Mesenchymal stem cell (in vitro differentiated cells and primary cell): ENCODE measurements around the gene LDB3.

Experiments used
- DNase-seq: peaks from one replicate; pipeline ENCODE4 v3.0.0-alpha.2; 2013
- H2AFZ ChIP-seq: one replicate; pipeline ENCODE4 v1.6.1; 2013; ENCODE audit warnings: low read depth, mild to moderate bottlenecking, control low read depth, inconsistent platforms, low read length, moderate library complexity
- H2AK5ac ChIP-seq: 2 replicates; pipeline ENCODE4 v1.6.1; 2013; ENCODE audit warnings: low read length, moderate library complexity, mild to moderate bottlenecking, inconsistent platforms; ENCODE audit not compliant: severe bottlenecking
- H2BK120ac ChIP-seq: one replicate; pipeline ENCODE4 v1.6.1; 2013; ENCODE audit warnings: low read depth, mild to moderate bottlenecking, inconsistent platforms, low read length, moderate library complexity
- H2BK12ac ChIP-seq, 2 experiments: one replicate each; pipeline ENCODE4 v1.6.1; 2013; ENCODE audit warnings: inconsistent platforms in 2 of 2, low read length in 2 of 2, mild to moderate bottlenecking in 2 of 2, moderate library complexity in 2 of 2, control low read depth in 1 of 2
- H2BK15ac ChIP-seq: one replicate; pipeline ENCODE4 v1.6.1; 2013; ENCODE audit warnings: mild to moderate bottlenecking, low read depth, inconsistent platforms; ENCODE audit not compliant: poor library complexity, severe bottlenecking
- H2BK5ac ChIP-seq: 2 replicates; pipeline ENCODE4 v1.6.1; 2013; ENCODE audit warnings: low read depth, mild to moderate bottlenecking, low read length, control low read depth, inconsistent platforms; ENCODE audit not compliant: poor library complexity, severe bottlenecking
- H3K14ac ChIP-seq, 2 experiments: one replicate each; pipeline ENCODE4 v1.6.1; 2013; ENCODE audit warnings: inconsistent platforms in 2 of 2, low read length in 2 of 2, control low read depth in 1 of 2, mild to moderate bottlenecking in 1 of 2, moderate library complexity in 1 of 2
- H3K18ac ChIP-seq, 2 experiments: one replicate each; pipeline ENCODE4 v1.6.1; 2013; ENCODE audit warnings: inconsistent platforms in 2 of 2, low read length in 2 of 2, control low read depth in 1 of 2, low read depth in 1 of 2, mild to moderate bottlenecking in 1 of 2
- H3K23ac ChIP-seq, 2 experiments: one replicate each; pipeline ENCODE4 v1.6.1; 2013; ENCODE audit warnings: inconsistent platforms in 2 of 2, low read length in 2 of 2, mild to moderate bottlenecking in 2 of 2, moderate library complexity in 2 of 2, control low read depth in 1 of 2
- H3K27ac ChIP-seq: 2 replicates; pipeline ENCODE4 v1.5.1; 2013; ENCODE audit warnings: mild to moderate bottlenecking, moderate library complexity, low read length, control low read depth, inconsistent platforms; ENCODE audit not compliant: poor library complexity, severe bottlenecking
- H3K27me3 ChIP-seq, 2 experiments: 2 replicates each; pipeline versions ENCODE4 v1.6.1 to v1.7.0; 2013; ENCODE audit warnings: low read length in 2 of 2, mild to moderate bottlenecking in 2 of 2, moderate library complexity in 2 of 2, control low read depth in 1 of 2, inconsistent platforms in 1 of 2; ENCODE audit not compliant: control insufficient read depth in 1 of 2, insufficient read depth in 1 of 2
- H3K36me3 ChIP-seq, 2 experiments: 2 replicates each; pipeline versions ENCODE4 v1.6.1 to v1.7.0; 2013; ENCODE audit warnings: low read length in 2 of 2, control low read depth in 1 of 2, inconsistent platforms in 1 of 2, low read depth in 1 of 2, mild to moderate bottlenecking in 1 of 2; ENCODE audit not compliant: insufficient read depth in 2 of 2, control insufficient read depth in 1 of 2
- H3K4ac ChIP-seq, 2 experiments: one replicate each; pipeline ENCODE4 v1.6.1; 2013; ENCODE audit warnings: inconsistent platforms in 2 of 2, low read length in 2 of 2, mild to moderate bottlenecking in 2 of 2, moderate library complexity in 2 of 2, control low read depth in 1 of 2, low read depth in 1 of 2
- H3K4me1 ChIP-seq: 2 replicates; pipeline ENCODE4 v1.6.1; 2013; ENCODE audit warnings: low read depth, low read length, control low read depth; ENCODE audit not compliant: control insufficient read depth, insufficient read depth
- H3K4me2 ChIP-seq: 2 replicates; pipeline ENCODE4 v1.6.1; 2013; ENCODE audit warnings: low read length, mild to moderate bottlenecking, inconsistent platforms; ENCODE audit not compliant: poor library complexity, severe bottlenecking
- H3K4me3 ChIP-seq, 2 experiments: 2 replicates each; pipeline versions ENCODE4 v1.5.1 to v1.7.0; 2013; ENCODE audit warnings: low read length in 2 of 2, mild to moderate bottlenecking in 2 of 2, control low read depth in 1 of 2, low read depth in 1 of 2; ENCODE audit not compliant: insufficient read depth in 1 of 2
- H3K79me1 ChIP-seq: replicated peaks from 2 replicates; pipeline ENCODE4 v1.6.1; 2013; ENCODE audit warnings: mild to moderate bottlenecking, control low read depth, low read length, inconsistent platforms; ENCODE audit not compliant: poor library complexity, severe bottlenecking
- H3K9ac ChIP-seq: 2 replicates; pipeline ENCODE4 v1.7.0; 2013; ENCODE audit warnings: mild to moderate bottlenecking, low read length, moderate library complexity
- H3K9me3 ChIP-seq: 2 replicates; pipeline ENCODE4 v1.7.0; 2013; ENCODE audit warnings: mild to moderate bottlenecking, low read length; ENCODE audit not compliant: control insufficient read depth
- H4K8ac ChIP-seq: one replicate; pipeline ENCODE4 v1.6.1; 2013; ENCODE audit warnings: inconsistent platforms, mild to moderate bottlenecking, low read length, moderate library complexity
- H4K91ac ChIP-seq: one replicate; pipeline ENCODE4 v1.6.1; 2013; ENCODE audit warnings: mild to moderate bottlenecking, low read length, inconsistent platforms
- WGBS: methylation state at CpG from one replicate; pipeline ENCODE4 v1.1.7; 2013; ENCODE audit warnings: mixed read lengths; 5-methylcytosine and 5-hydroxymethylcytosine counted together

The LDB3 gene

GRCh38 chr10:86711513-86712316, 43.4 kb downstream of the LDB3 start:
- Histone ChIP-seq H3K14ac (peak overlapping the region in 1 of 2 experiments; percentile 37), H2BK15ac (peak overlapping the region; percentile 99), H4K91ac (peak overlapping the region; percentile 91), H3K9ac (peak overlapping the region; percentile 92), H3K4me3 (peak overlapping the region; percentile 70 to 84), H3K23ac (peak overlapping the region in 1 of 2 experiments; percentile 59), H2AFZ (peak overlapping the region; percentile 89), H3K27me3 (no peaks in the 10 kb centered on the region), H2AK5ac (no peak overlapping the region), H4K8ac (peak overlapping the region; percentile 96), H3K36me3 (peaks cover 0 to 2% of the 10 kb centered on the region in 2 experiments), H3K79me1 (peaks cover 10% of the 10 kb centered on the region), H3K4me1 (peaks cover 11% of the 10 kb centered on the region), H3K9me3 (no peaks in the 10 kb centered on the region), H3K18ac (peak overlapping the region; percentile 70 to 96), H2BK120ac (peak overlapping the region; percentile 90), H3K27ac (peak overlapping the region; percentile 62), H2BK12ac (peak overlapping the region in 1 of 2 experiments; percentile 98), H2BK5ac (peak overlapping the region; percentile 61), H3K4ac (peak overlapping the region; percentile 86 to 92), H3K4me2 (peak overlapping the region; percentile 85)
- peak; percentile 68 for DNase-seq
- under 1% methylated on average over 58 of the region's 82 CpGs for WGBS

GRCh38 chr10:86712317-86712707, 44.0 kb downstream of the LDB3 start:
- H3K9ac ChIP-seq, result peak overlapping the region; percentile 92
- no peak for DNase-seq
- H3K4me1 ChIP-seq, result peaks cover 11% of the 10 kb centered on the region
- peaks cover 10% of the 10 kb centered on the region for H3K79me1 ChIP-seq
- H2BK5ac ChIP-seq, result no peak overlapping the region
- peak overlapping the region in 1 of 2 experiments; percentile 37 for H3K14ac ChIP-seq
- H3K4me3 ChIP-seq, result peak overlapping the region; percentile 70 to 84
- peak overlapping the region; percentile 62 for H3K27ac ChIP-seq
- peak overlapping the region; percentile 96 for H4K8ac ChIP-seq
- H3K27me3 ChIP-seq, result no peaks in the 10 kb centered on the region
- H2AFZ ChIP-seq, result peak overlapping the region; percentile 89
- peak overlapping the region; percentile 99 for H2BK15ac ChIP-seq
- H2BK120ac ChIP-seq, result peak overlapping the region; percentile 90
- peak overlapping the region; percentile 34 to 96 for H3K18ac ChIP-seq
- H2BK12ac ChIP-seq, result peak overlapping the region in 1 of 2 experiments; percentile 98
- peak overlapping the region in 1 of 2 experiments; percentile 59 for H3K23ac ChIP-seq
- peak overlapping the region; percentile 91 for H4K91ac ChIP-seq
- WGBS, result 44% methylated on average over 8 of the region's 9 CpGs
- no peaks in the 10 kb centered on the region for H3K9me3 ChIP-seq
- H2AK5ac ChIP-seq, result no peak overlapping the region
- peak overlapping the region; percentile 84 to 86 for H3K4ac ChIP-seq
- H3K36me3 ChIP-seq, result peaks cover 0 to 2% of the 10 kb centered on the region in 2 experiments
- peak overlapping the region; percentile 85 for H3K4me2 ChIP-seq

GRCh38 chr10:86715156-86715795, 47.0 kb downstream of the LDB3 start:
- Histone ChIP-seq H3K4me1 (peaks cover 10% of the 10 kb centered on the region), H2BK12ac (peak overlapping the region in 1 of 2 experiments; percentile 10), H3K27me3 (no peaks in the 10 kb centered on the region), H4K8ac (peak overlapping the region; percentile 43), H3K4ac (peak overlapping the region in 1 of 2 experiments; percentile 9), H3K23ac (no peak overlapping the region), H3K14ac (peak overlapping the region in 1 of 2 experiments; percentile 23), H2BK15ac (no peak overlapping the region), H3K18ac (no peak overlapping the region), H2AK5ac (no peak overlapping the region), H3K36me3 (no peaks in the 10 kb centered on the region), H3K4me2 (no peak overlapping the region), H4K91ac (no peak overlapping the region), H2BK120ac (no peak overlapping the region), H2AFZ (no peak overlapping the region), H3K4me3 (no peak overlapping the region), H3K9me3 (no peaks in the 10 kb centered on the region), H3K9ac (no peak overlapping the region), H3K79me1 (peaks cover 8% of the 10 kb centered on the region), H2BK5ac (no peak overlapping the region), H3K27ac (no peak overlapping the region)
- no peak for DNase-seq
- WGBS, result 91% methylated on average over 5 of the region's 6 CpGs

DNA sequence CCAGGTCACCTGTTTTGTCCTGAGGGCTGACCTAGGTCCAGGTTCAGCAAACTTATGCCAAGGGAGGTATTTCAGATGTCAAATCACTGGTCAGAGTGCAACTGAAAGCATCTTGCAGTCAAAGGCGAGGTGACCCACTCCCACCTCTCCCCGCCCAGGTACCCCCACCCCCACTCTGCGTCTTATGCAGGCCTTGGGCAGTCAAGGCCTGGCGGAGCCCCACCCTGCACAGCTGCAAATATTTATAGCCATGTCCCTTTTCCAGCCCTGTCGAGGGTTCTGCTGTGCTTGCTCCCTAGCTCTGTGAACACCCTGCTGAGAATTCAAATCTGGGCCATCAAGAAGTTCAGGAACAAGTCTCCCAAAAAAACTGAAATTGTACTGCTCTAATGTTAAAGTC, 47.5 kb downstream of the LDB3 start:
- Histone ChIP-seq H3K36me3 (no peaks in the 10 kb centered on the region), H3K14ac (no peak overlapping the region), H2BK5ac (no peak overlapping the region), H2BK120ac (no peak overlapping the region), H3K18ac (no peak overlapping the region), H3K4me1 (peaks cover 6% of the 10 kb centered on the region), H2BK12ac (no peak overlapping the region), H3K27me3 (peaks cover 0 to 2% of the 10 kb centered on the region in 2 experiments), H3K9me3 (no peaks in the 10 kb centered on the region), H3K9ac (no peak overlapping the region), H3K27ac (no peak overlapping the region), H3K23ac (no peak overlapping the region), H3K4me2 (no peak overlapping the region), H2AK5ac (no peak overlapping the region), H2BK15ac (no peak overlapping the region), H3K4ac (no peak overlapping the region), H4K8ac (no peak overlapping the region), H4K91ac (no peak overlapping the region), H3K4me3 (no peak overlapping the region), H3K79me1 (peaks cover 6% of the 10 kb centered on the region), H2AFZ (no peak overlapping the region)
- DNase-seq, result no peak
- WGBS, result 80% methylated on average over 5 of the region's 5 CpGs
